ENCODE measurements around the gene STARD9. TPM values are rescaled to one million over a fixed set of nuclear protein-coding genes. Genes with fewer than 3 reads are reported as not detected.

STARD9 gene
- polyA plus RNA-seq, 3 donors: 0.39 TPM; not detected in 2

DNA sequence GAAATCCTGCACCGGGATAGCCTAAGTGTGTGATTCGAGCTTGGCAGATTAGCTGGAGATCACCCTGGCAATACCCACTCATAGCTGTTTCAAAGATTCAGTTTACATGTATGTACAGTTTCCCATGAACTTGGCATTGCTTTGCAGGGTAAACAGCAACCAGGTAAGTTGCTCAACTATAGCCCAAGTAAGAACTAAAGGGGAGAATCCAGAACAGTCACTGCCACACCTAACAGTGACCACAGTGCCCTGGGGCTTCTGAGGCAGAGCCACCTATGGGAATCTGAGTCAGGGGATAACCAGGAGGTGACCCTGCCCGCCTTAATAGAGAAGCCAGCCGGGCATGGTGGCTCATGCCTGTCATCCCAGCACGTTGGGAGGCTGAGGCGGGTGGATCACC is 145.6 kb downstream of the STARD9 start:
- Histone ChIP-seq H3K79me2 (ENCODE audit: insufficient read depth, low read length) (no peaks in the 10 kb centered on the region), H2AFZ (ENCODE audit: insufficient read depth, low read depth, low read length, poor library complexity, severe bottlenecking) (no peak overlapping the region), H3K9me3 (replicated peaks in 1 of 2; ENCODE audit: control insufficient read depth in 1 of 2, insufficient read depth in 1 of 2, low read length in 2 of 2) (no peaks in the 10 kb centered on the region), H3K4me2 (replicated peaks; ENCODE audit: extremely low read depth, low read length, poor library complexity, severe bottlenecking) (no peak overlapping the region), H3K4me1 (ENCODE audit: control insufficient read depth in 1 of 2, insufficient read depth in 2 of 2, low read length in 2 of 2) (no peaks in the 10 kb centered on the region), H3K9ac (ENCODE audit: insufficient read depth, low read length, poor library complexity, severe bottlenecking) (no peak overlapping the region), H4K20me1 (ENCODE audit: insufficient read depth, low read length) (no peaks in the 10 kb centered on the region), H3K4me3 (replicated peaks in 1 of 3; ENCODE audit: low read depth in 2 of 3, low read length in 3 of 3) (no peak overlapping the region), H3K27me3 (ENCODE audit: control insufficient read depth in 2 of 2, insufficient read depth in 2 of 2, low read length in 2 of 2) (no peaks in the 10 kb centered on the region), H3K36me3 (replicated peaks in 1 of 2; ENCODE audit: control insufficient read depth in 1 of 2, insufficient read depth in 2 of 2, low read length in 2 of 2) (peaks cover 39 to 62% of the 10 kb centered on the region in 2 donors), H3K27ac (ENCODE audit: low read depth in 1 of 2, low read length in 2 of 2) (no peak overlapping the region)
- TF ChIP-seq, protein P1, sequence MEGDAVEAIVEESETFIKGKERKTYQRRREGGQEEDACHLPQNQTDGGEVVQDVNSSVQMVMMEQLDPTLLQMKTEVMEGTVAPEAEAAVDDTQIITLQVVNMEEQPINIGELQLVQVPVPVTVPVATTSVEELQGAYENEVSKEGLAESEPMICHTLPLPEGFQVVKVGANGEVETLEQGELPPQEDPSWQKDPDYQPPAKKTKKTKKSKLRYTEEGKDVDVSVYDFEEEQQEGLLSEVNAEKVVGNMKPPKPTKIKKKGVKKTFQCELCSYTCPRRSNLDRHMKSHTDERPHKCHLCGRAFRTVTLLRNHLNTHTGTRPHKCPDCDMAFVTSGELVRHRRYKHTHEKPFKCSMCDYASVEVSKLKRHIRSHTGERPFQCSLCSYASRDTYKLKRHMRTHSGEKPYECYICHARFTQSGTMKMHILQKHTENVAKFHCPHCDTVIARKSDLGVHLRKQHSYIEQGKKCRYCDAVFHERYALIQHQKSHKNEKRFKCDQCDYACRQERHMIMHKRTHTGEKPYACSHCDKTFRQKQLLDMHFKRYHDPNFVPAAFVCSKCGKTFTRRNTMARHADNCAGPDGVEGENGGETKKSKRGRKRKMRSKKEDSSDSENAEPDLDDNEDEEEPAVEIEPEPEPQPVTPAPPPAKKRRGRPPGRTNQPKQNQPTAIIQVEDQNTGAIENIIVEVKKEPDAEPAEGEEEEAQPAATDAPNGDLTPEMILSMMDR (IDR thresholded peaks at IDR 0.05): no peak
- WGBS (ENCODE audit: insufficient coverage): 92% methylated on average over 4 of the region's 6 CpGs
- no peaks in the 10 kb centered on the region for H3K27me3 Mint-ChIP-seq (ENCODE audit: low read depth in 3 of 3)
- no peak for DNase-seq
- peaks cover 43 to 55% of the 10 kb centered on the region in 2 donors for H3K36me3 Mint-ChIP-seq
- H3K9me3 Mint-ChIP-seq: peaks cover 0 to 3% (median 0%) of the 10 kb centered on the region in 7 donors
- H3K4me3 Mint-ChIP-seq: no peak overlapping the region
- intact Hi-C loops (cut with micrococcal nuclease): no loop called here
- peak overlapping the region in 1 of 7 donors; percentile 8 for H3K27ac Mint-ChIP-seq
- no peaks in the 10 kb centered on the region for H3K4me1 Mint-ChIP-seq

DNA sequence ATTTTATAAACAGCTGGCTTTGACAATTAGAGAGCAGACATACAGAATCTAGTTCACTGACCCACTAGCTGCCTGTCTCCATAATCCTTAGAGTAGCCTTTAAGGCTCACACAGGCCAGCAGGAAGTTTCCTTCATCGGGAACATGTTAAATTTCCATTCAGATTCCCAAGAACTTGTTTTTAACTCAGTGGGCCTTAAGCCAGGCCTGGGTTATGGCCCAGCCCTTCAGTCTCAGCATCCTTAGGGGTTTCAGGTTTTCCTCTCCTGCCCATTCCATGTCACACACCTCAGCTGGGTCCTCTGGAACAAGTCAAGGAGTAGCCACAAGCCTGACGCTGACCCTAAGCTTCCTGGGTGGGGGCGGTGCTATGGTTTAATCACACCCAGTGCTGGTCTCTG is 146.5 kb downstream of the STARD9 start:
- Histone ChIP-seq H3K27ac (ENCODE audit: low read depth in 1 of 2, low read length in 2 of 2) (no peak overlapping the region), H3K4me2 (replicated peaks; ENCODE audit: extremely low read depth, low read length, poor library complexity, severe bottlenecking) (no peak overlapping the region), H3K9ac (ENCODE audit: insufficient read depth, low read length, poor library complexity, severe bottlenecking) (no peak overlapping the region), H3K4me3 (replicated peaks in 1 of 3; ENCODE audit: low read depth in 2 of 3, low read length in 3 of 3) (no peak overlapping the region), H3K36me3 (replicated peaks in 1 of 2; ENCODE audit: control insufficient read depth in 1 of 2, insufficient read depth in 2 of 2, low read length in 2 of 2) (peaks cover 48 to 71% of the 10 kb centered on the region in 2 donors), H3K79me2 (ENCODE audit: insufficient read depth, low read length) (no peaks in the 10 kb centered on the region), H2AFZ (ENCODE audit: insufficient read depth, low read depth, low read length, poor library complexity, severe bottlenecking) (no peak overlapping the region), H3K27me3 (ENCODE audit: control insufficient read depth in 2 of 2, insufficient read depth in 2 of 2, low read length in 2 of 2) (no peaks in the 10 kb centered on the region), H3K4me1 (ENCODE audit: control insufficient read depth in 1 of 2, insufficient read depth in 2 of 2, low read length in 2 of 2) (no peaks in the 10 kb centered on the region), H3K9me3 (replicated peaks in 1 of 2; ENCODE audit: control insufficient read depth in 1 of 2, insufficient read depth in 1 of 2, low read length in 2 of 2) (no peaks in the 10 kb centered on the region), H4K20me1 (ENCODE audit: insufficient read depth, low read length) (no peaks in the 10 kb centered on the region)
- intact Hi-C loops (cut with micrococcal nuclease): no loop called here
- H3K4me3 Mint-ChIP-seq: no peak overlapping the region
- no peak for DNase-seq
- no peaks in the 10 kb centered on the region for H3K27me3 Mint-ChIP-seq (ENCODE audit: low read depth in 3 of 3)
- H3K27ac Mint-ChIP-seq: no peak overlapping the region
- H3K36me3 Mint-ChIP-seq: peaks cover 51 to 64% of the 10 kb centered on the region in 2 donors
- WGBS (ENCODE audit: insufficient coverage): 100% methylated on average over 1 of the region's 3 CpGs
- no peaks in the 10 kb centered on the region for H3K4me1 Mint-ChIP-seq
- TF ChIP-seq, protein P1 (IDR thresholded peaks at IDR 0.05): no peak
- H3K9me3 Mint-ChIP-seq: peaks cover 0 to 3% (median 0%) of the 10 kb centered on the region in 7 donors
